Heart right ventricle (tissue), 16 donors: ENCODE data around the gene TMED10. TPM values are rescaled to one million over a fixed set of nuclear protein-coding genes. Genes with fewer than 3 reads are reported as not detected.

Experiments
- ATAC-seq, 8 donors: fragments of 200-7000 bp; cut with Tn5 transposase; one replicate each; pipeline ENCODE4 v1.9.1; 2020; ENCODE audit warnings: mild to moderate bottlenecking in 8 of 8, moderate library complexity in 8 of 8, moderate number of reproducible peaks in 1 of 8
- DNase-seq, 2 donors: peaks; one replicate each; pipeline ENCODE4 v3.0.0-alpha.2; 2020
- H3K27ac ChIP-seq, 10 donors: fragments of 200-600 bp; sonication (generic) in 2 of 10; one replicate each; pipeline versions ENCODE4 v1.5.0 to v1.8.0; 2020 to 2022; ENCODE audit warnings: mild to moderate bottlenecking in 3 of 10
- H3K27me3 ChIP-seq, 7 donors: fragments of 200-600 bp; one replicate each; pipeline ENCODE4 v1.8.0; 2021 to 2022; ENCODE audit warnings: mild to moderate bottlenecking in 2 of 7
- H3K36me3 ChIP-seq, 9 donors: fragments of 200-600 bp; sonication (generic) in 1 of 9; one replicate each; pipeline versions ENCODE4 v1.5.0 to v1.8.0; 2020 to 2022; ENCODE audit warnings: mild to moderate bottlenecking in 2 of 9
- H3K4me1 ChIP-seq, 9 donors: fragments of 200-600 bp; sonication (generic) in 1 of 9; one replicate each; pipeline versions ENCODE4 v1.5.0 to v1.8.0; 2020 to 2022; ENCODE audit warnings: mild to moderate bottlenecking in 4 of 9
- H3K4me3 ChIP-seq, 10 donors: fragments of 200-600 bp; sonication (generic) in 2 of 10; one replicate each; pipeline versions ENCODE4 v1.5.0 to v1.8.0; 2020 to 2022; ENCODE audit warnings: mild to moderate bottlenecking in 7 of 10, moderate library complexity in 2 of 10
- H3K9me3 ChIP-seq, 11 donors: fragments of 200-600 bp in 10 of 11; sonication (generic) in 2 of 11; one replicate each; pipeline versions ENCODE4 v1.5.0 to v1.8.0; 2013 to 2022; ENCODE audit warnings: mild to moderate bottlenecking in 2 of 11, control low read depth in 1 of 11, moderate library complexity in 1 of 11
- CTCF ChIP-seq, 9 donors: fragments of 200-600 bp; sonication (generic) in 2 of 9; IDR thresholded peaks; one replicate each; pipeline versions ENCODE4 v1.5.0 to v1.8.0; 2021 to 2022; ENCODE audit warnings: antibody characterized with exemption in 9 of 9, mild to moderate bottlenecking in 5 of 9, moderate library complexity in 1 of 9
- WGBS, 2 donors: extraction: QIAGEN DNeasy Blood & Tissue Kit; methylation state at CpG; one replicate each; pipeline ENCODE4 v1.1.7; 2013; ENCODE audit warnings: inconsistent platforms in 1 of 2; 5-methylcytosine and 5-hydroxymethylcytosine counted together
- intact Hi-C, 10 donors: fragments of 100-400 bp; cut with DNase I; formaldehyde crosslinking; loops; one replicate each; pipeline versions ENCODE4 v1.11.1 to v1.14.2; 2022
- polyA plus RNA-seq, 2 donors: library from polyadenylated mRNA; stranded (reverse); fragments of 200-250 nt; gene quantifications; one replicate each; pipeline ENCODE4 v1.2.3, GENCODE V29; 2013
- total RNA-seq, 10 donors: library from RNA; stranded (reverse); fragmentation: NEBNext Ultra II Directional in 3 of 10; extraction: Animal tissue kit (Norgen Biotek cat#: 25700) in 3 of 10; gene quantifications; one replicate each; pipeline versions ENCODE4 v1.2.1 to v1.2.4, GENCODE V29; 2021 to 2023
- donor health status: Arrhythmogenic right ventricular cardiomyopathy.
- donor health status: ischemic (EF 13 %, LVEDD 7.1; RV severe dilation, severe dysfunction).
- donor health status: healthy with polysubstance abuse.
- donor health status: DM: no; HTN: yes; CAD: no.
- donor health status: DM: no; HTN: no; CAD: no.
- donor health status: ischemic (EF 25% LVEDD 6.9; RV normal size, moderate dysfunction).
- donor health status: ischemic (EF 25% LVEDD 5.7; RV mildly dilated, moderate dysfunction).
- donor health status: healthy.
- donor health status: DM: yes; HTN: yes; CAD: no.
- donor health status: Ischemic cardiomyopathy.
- donor health status: ischemic (EF 35%, LVEDD 5.7; RV mildly dilated, moderate dysfunction).
- donor health status: nonischemic (EF 11% LVEDD 7.7; RV severe dilation, severe dysfunction).
- donor health status: DM: yes; HTN: yes; CAD: no.
- donor health status: PGD.
- donor health status: ischemic (EF 29% LVEDD 5.4; RV normal size, mild dysfunction).
- donor health status: nonischemic (EF 23%, LVEDD 6.1; RV moderate dilation, normal function).

Gene TMED10
- total and polyA plus RNA-seq, 12 donors = 29.1 to 366 (median 275) TPM

- intact Hi-C loops = no loop called here
- no peak overlapping the region for H3K27ac ChIP-seq
- ATAC-seq (no peak), DNase-seq (no peak)
- peaks cover 0 to 11% (median 0%) of the 10 kb centered on the region in 9 donors for H3K36me3 ChIP-seq
- 94 to 96% methylated on average over 2 of the region's 2 CpGs for WGBS, 2 donors
- no peaks in the 10 kb centered on the region for H3K27me3 ChIP-seq
- no peak for TF ChIP-seq CTCF (IDR thresholded peaks at IDR 0.05)
- H3K4me1 ChIP-seq = peaks cover 17 to 74% (median 53%) of the 10 kb centered on the region in 9 donors
- no peak overlapping the region for H3K4me3 ChIP-seq
- no peaks in the 10 kb centered on the region for H3K9me3 ChIP-seq
Observed at GRCh38 chr14:75163677-75164076, 12.7 kb downstream of the TMED10 start.

GRCh38 chr14:75162631-75163030 is 13.8 kb downstream of the TMED10 start:
- Histone ChIP-seq H3K4me1 (peaks cover 17 to 64% (median 50%) of the 10 kb centered on the region in 9 donors), H3K27ac (no peak overlapping the region)

GRCh38 chr14:75158843-75159614 is 17.4 kb downstream of the TMED10 start:
- peaks cover 4 to 41% (median 25%) of the 10 kb centered on the region in 9 donors for H3K4me1 ChIP-seq
- intact Hi-C loops = no loop called here
- DNase-seq (no peak), ATAC-seq (no peak)
- no peak overlapping the region for H3K27ac ChIP-seq
- no peaks in the 10 kb centered on the region for H3K27me3 ChIP-seq
- WGBS, 2 donors = 98% methylated on average over 6 of the region's 6 CpGs
- H3K9me3 ChIP-seq = no peaks in the 10 kb centered on the region
- H3K36me3 ChIP-seq = peaks cover 0 to 11% (median 0%) of the 10 kb centered on the region in 9 donors
- H3K4me3 ChIP-seq = no peak overlapping the region
- no peak for TF ChIP-seq CTCF (IDR thresholded peaks at IDR 0.05)

More at GRCh38 chr14:75162631-75163030, 13.8 kb downstream of the TMED10 start:
- H3K9me3 ChIP-seq = no peaks in the 10 kb centered on the region
- WGBS, 2 donors = 82 to 89% methylated on average over 3 of the region's 3 CpGs
- DNase-seq (no peak), ATAC-seq (no peak)
- H3K27me3 ChIP-seq = no peaks in the 10 kb centered on the region
- no peak for TF ChIP-seq CTCF (IDR thresholded peaks at IDR 0.05)
- no peak overlapping the region for H3K4me3 ChIP-seq
- intact Hi-C loops = no loop called here
- H3K36me3 ChIP-seq = peaks cover 0 to 11% (median 0%) of the 10 kb centered on the region in 9 donors

GRCh38 chr14:75156901-75157300 is 19.5 kb downstream of the TMED10 start:
- DNase-seq (no peak), ATAC-seq (no peak)
- Histone ChIP-seq H3K27ac (no peak overlapping the region), H3K4me3 (no peak overlapping the region), H3K27me3 (no peaks in the 10 kb centered on the region), H3K36me3 (peaks cover 0 to 5% (median 0%) of the 10 kb centered on the region in 9 donors), H3K9me3 (no peaks in the 10 kb centered on the region), H3K4me1 (peaks cover 4 to 45% (median 23%) of the 10 kb centered on the region in 9 donors)
- intact Hi-C loops = no loop called here
- TF ChIP-seq CTCF (IDR thresholded peaks at IDR 0.05) = no peak
- 89 to 93% methylated on average over 3 of the region's 3 CpGs for WGBS, 2 donors
